HG02973 (cell line): ENCODE data around the gene METTL8.

Experiments
- ATAC-seq: cut with Tn5 transposase; IDR thresholded peaks from one replicate; pipeline ENCODE4 v1.9.1; 2021; ENCODE audit warnings: moderate library complexity; ENCODE audit not compliant: unreplicated experiment

METTL8 gene

GRCh38 chr2:171347591-171348032 is 86.2 kb downstream of the METTL8 start:
- peak; percentile 40 for ATAC-seq

- ATAC-seq, result peak; percentile 53
Observed at GRCh38 chr2:171346723-171347557, 86.8 kb downstream of the METTL8 start.

GRCh38 chr2:171345971-171346722 is 87.6 kb downstream of the METTL8 start:
- no peak for ATAC-seq

- ATAC-seq, result no peak
Observed at GRCh38 chr2:171344182-171344581, 89.6 kb downstream of the METTL8 start.

GRCh38 chr2:171342067-171342413 is 91.8 kb downstream of the METTL8 start:
- ATAC-seq, result no peak

- no peak for ATAC-seq
Observed at GRCh38 chr2:171341394-171342066, 92.3 kb downstream of the METTL8 start.

GRCh38 chr2:171334946-171335345 is 98.8 kb downstream of the METTL8 start:
- ATAC-seq, result no peak

- ATAC-seq, result no peak
Observed at GRCh38 chr2:171334171-171334570, 99.6 kb downstream of the METTL8 start.

GRCh38 chr2:171330155-171330956 is 103.4 kb downstream of the METTL8 start:
- ATAC-seq, result no peak

- no peak for ATAC-seq
Observed at GRCh38 chr2:171327043-171327496, 106.7 kb downstream of the METTL8 start.

- peak; percentile 45 for ATAC-seq
Observed at GRCh38 chr2:171325886-171326585, 107.8 kb downstream of the METTL8 start.

- no peak for ATAC-seq
Observed at GRCh38 chr2:171323971-171324528, 109.7 kb downstream of the METTL8 start.

- no peak for ATAC-seq
Observed at GRCh38 chr2:171322928-171323327, 110.9 kb downstream of the METTL8 start.

- no peak for ATAC-seq
Observed at GRCh38 chr2:171320731-171321130, 113.1 kb downstream of the METTL8 start.

GRCh38 chr2:171320208-171320621 is 113.6 kb downstream of the METTL8 start:
- ATAC-seq, result peak; percentile 28

GRCh38 chr2:171319164-171319810 is 114.5 kb downstream of the METTL8 start:
- peak; percentile 45 for ATAC-seq

- no peak for ATAC-seq
Observed at GRCh38 chr2:171318463-171318934, 115.3 kb downstream of the METTL8 start.

GRCh38 chr2:171317492-171318125 is 116.2 kb downstream of the METTL8 start:
- ATAC-seq, result no peak
